Loucy (cell line): ENCODE results near the gene PIK3CB.

Source experiments
- EZH2phosphoT487 ChIP-seq: fragments of 200-600 bp; IDR thresholded peaks from 2 replicates; pipeline ENCODE4 v1.6.1; 2018; ENCODE audit warnings: antibody characterized with exemption, mild to moderate bottlenecking, moderate library complexity, borderline replicate concordance
- TF ChIP-seq, protein P1 (sequence below): fragments of 200-600 bp; sonication (generic); conservative IDR thresholded peaks from 2 replicates; pipeline ENCODE4 v1.5.1; 2014; ENCODE audit warnings: mild to moderate bottlenecking, antibody characterized with exemption, low read length

DNA sequence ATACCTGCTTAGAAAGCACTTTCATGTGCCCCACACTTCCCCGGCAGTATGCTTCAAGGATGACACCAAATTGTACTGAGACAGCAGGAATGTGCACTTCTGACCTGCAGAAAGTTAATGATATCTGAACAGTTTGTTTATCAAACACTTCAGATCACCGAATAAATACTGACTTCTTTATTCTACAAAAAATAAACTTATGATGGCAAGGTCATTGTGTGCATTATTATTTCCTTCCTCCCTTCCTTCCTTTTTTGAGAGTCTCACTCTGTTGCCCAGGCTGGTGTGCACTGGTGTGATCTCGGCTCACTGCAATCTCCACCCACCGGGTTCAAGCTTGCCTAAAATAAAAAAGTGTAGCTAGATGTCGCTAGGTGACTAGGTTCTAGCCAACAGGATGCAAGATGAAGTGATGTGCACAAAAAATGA lies 145.8 kb downstream of the PIK3CB start:
- TF ChIP-seq, protein P1, sequence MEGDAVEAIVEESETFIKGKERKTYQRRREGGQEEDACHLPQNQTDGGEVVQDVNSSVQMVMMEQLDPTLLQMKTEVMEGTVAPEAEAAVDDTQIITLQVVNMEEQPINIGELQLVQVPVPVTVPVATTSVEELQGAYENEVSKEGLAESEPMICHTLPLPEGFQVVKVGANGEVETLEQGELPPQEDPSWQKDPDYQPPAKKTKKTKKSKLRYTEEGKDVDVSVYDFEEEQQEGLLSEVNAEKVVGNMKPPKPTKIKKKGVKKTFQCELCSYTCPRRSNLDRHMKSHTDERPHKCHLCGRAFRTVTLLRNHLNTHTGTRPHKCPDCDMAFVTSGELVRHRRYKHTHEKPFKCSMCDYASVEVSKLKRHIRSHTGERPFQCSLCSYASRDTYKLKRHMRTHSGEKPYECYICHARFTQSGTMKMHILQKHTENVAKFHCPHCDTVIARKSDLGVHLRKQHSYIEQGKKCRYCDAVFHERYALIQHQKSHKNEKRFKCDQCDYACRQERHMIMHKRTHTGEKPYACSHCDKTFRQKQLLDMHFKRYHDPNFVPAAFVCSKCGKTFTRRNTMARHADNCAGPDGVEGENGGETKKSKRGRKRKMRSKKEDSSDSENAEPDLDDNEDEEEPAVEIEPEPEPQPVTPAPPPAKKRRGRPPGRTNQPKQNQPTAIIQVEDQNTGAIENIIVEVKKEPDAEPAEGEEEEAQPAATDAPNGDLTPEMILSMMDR, result 0 out of 2 replicates have a peak, but pooled peaks have one; percentile 24
- no peak for TF ChIP-seq EZH2phosphoT487
